Tibial nerve (tissue), 4 donors: ENCODE data around the gene TRABD2A. TPM values are rescaled to one million over a fixed set of nuclear protein-coding genes. Genes with fewer than 3 reads are reported as not detected.

Experiments used
- DNase-seq, 2 donors: peaks; one replicate each; pipeline ENCODE4 v3.0.0-alpha.2; 2019; ENCODE audit warnings: low spot score in 2 of 2
- H3K27ac ChIP-seq, 4 donors: fragments of 200-600 bp; sonication (generic) in 3 of 4; one replicate each; pipeline ENCODE4 v1.5.1; 2017 to 2019; ENCODE audit warnings: mild to moderate bottlenecking in 1 of 4
- H3K27me3 ChIP-seq, 2 donors: fragments of 200-600 bp; sonication (generic) in 1 of 2; one replicate each; pipeline versions ENCODE4 v1.5.1 to v1.6.0; 2017 to 2019
- H3K36me3 ChIP-seq, 3 donors: fragments of 200-600 bp; sonication (generic); one replicate each; pipeline ENCODE4 v1.5.1; 2018 to 2019
- H3K4me1 ChIP-seq, 4 donors: fragments of 200-600 bp; sonication (generic) in 3 of 4; one replicate each; pipeline ENCODE4 v1.5.1; 2017 to 2019
- H3K4me3 ChIP-seq, 4 donors: fragments of 200-600 bp; sonication (generic) in 3 of 4; one replicate each; pipeline ENCODE4 v1.5.1; 2017 to 2019; ENCODE audit warnings: mild to moderate bottlenecking in 1 of 4, moderate library complexity in 1 of 4
- H3K9me3 ChIP-seq, 4 donors: fragments of 200-600 bp; sonication (generic) in 3 of 4; one replicate each; pipeline ENCODE4 v1.5.1; 2017 to 2019
- EP300 ChIP-seq, 2 donors: sonication (generic); formaldehyde crosslinking; IDR thresholded peaks; one replicate each; pipeline ENCODE4 v1.6.1; 2017; ENCODE audit warnings: antibody characterized with exemption in 2 of 2, mild to moderate bottlenecking in 1 of 2
- POLR2A ChIP-seq, 2 donors: fragments of 450-650 bp; IDR thresholded peaks; one replicate each; pipeline ENCODE4 v1.6.1; 2017; ENCODE audit warnings: antibody characterized with exemption in 2 of 2, mild to moderate bottlenecking in 2 of 2, moderate library complexity in 2 of 2
- WGBS, 2 donors: methylation state at CpG; one replicate each; pipeline ENCODE4 v1.1.5; 2018; 5-methylcytosine and 5-hydroxymethylcytosine counted together
- total RNA-seq, 4 donors: library from RNA; depleted of rRNA; stranded (reverse); fragments of >200 nt; gene quantifications; one replicate each; pipeline ENCODE4 v1.1.0, GENCODE V29; 2016
- TF ChIP-seq, protein P1 (sequence below), 5 experiments: fragments of 200-600 bp in 3 of 5; fragments of 450-650 bp in 2 of 5; sonication (generic) in 3 of 5; IDR thresholded peaks; one replicate each; pipeline ENCODE4 v1.5.1; 2016 to 2019; ENCODE audit warnings: antibody characterized with exemption in 5 of 5, mild to moderate bottlenecking in 3 of 5, moderate library complexity in 2 of 5

TRABD2A gene
- total RNA-seq, 4 donors from 2014 or later, result 0.98 to 6.3 (median 1.7) TPM; not detected in 1

DNA sequence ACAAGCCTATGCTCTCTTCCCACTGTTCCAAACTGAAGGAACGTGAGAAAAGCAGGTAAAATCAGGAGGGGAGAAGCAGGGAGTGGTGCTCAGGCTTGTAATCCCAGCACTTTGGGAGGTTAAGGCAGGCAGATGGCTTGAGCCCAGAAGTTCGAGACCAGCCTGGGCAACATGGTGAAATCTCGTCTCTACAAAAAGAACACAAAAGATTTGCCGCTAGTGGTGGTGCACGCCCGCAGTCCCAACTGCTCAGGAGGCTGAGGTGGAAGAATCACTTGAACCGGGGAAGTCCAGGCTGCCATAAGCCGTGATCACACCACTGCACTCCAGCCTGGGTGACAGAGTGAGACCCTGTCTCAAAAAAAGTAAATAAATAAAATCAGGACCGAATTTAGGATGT is 23.3 kb upstream of the TRABD2A start:
- Histone ChIP-seq H3K4me1 (peaks cover 0 to 19% (median 7%) of the 10 kb centered on the region in 4 donors), H3K36me3 (peaks cover 0 to 2% (median 0%) of the 10 kb centered on the region in 3 donors), H3K27me3 (no peaks in the 10 kb centered on the region), H3K4me3 (peak overlapping the region in 3 of 4 donors; percentile 73 to 94 (median 91)), H3K27ac (peak overlapping the region; percentile 96 to 99 (median 98)), H3K9me3 (no peaks in the 10 kb centered on the region)
- no peak for TF ChIP-seq EP300 (IDR thresholded peaks at IDR 0.05)
- no peak for TF ChIP-seq POLR2A (IDR thresholded peaks at IDR 0.05)
- TF ChIP-seq, protein P1, sequence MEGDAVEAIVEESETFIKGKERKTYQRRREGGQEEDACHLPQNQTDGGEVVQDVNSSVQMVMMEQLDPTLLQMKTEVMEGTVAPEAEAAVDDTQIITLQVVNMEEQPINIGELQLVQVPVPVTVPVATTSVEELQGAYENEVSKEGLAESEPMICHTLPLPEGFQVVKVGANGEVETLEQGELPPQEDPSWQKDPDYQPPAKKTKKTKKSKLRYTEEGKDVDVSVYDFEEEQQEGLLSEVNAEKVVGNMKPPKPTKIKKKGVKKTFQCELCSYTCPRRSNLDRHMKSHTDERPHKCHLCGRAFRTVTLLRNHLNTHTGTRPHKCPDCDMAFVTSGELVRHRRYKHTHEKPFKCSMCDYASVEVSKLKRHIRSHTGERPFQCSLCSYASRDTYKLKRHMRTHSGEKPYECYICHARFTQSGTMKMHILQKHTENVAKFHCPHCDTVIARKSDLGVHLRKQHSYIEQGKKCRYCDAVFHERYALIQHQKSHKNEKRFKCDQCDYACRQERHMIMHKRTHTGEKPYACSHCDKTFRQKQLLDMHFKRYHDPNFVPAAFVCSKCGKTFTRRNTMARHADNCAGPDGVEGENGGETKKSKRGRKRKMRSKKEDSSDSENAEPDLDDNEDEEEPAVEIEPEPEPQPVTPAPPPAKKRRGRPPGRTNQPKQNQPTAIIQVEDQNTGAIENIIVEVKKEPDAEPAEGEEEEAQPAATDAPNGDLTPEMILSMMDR (IDR thresholded peaks at IDR 0.05), result no peak
- no peak for DNase-seq
- 81 to 91% methylated on average over 9 of the region's 9 CpGs for WGBS, 2 donors

DNA sequence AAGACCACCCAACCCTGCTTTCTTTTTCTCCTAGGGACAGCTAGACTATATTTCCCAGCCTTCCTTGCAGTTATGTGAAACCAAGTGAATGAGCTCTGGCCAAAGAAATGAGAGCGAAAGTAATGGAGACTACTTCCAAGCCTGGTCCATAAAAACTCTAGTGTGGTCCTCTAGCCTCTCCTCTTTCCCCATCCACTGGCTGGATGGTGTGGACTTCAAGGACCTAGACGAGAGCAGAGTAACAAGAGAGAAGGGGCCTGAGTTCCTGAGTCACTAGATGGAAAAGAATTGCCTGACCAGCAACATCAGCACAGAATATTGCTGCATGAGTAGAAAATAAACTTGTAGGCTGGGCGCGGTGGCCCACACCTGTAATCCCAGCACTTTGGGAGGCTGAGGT is 21.6 kb upstream of the TRABD2A start:
- WGBS, 2 donors, result 94 to 98% methylated on average over 4 of the region's 4 CpGs
- TF ChIP-seq EP300 (IDR thresholded peaks at IDR 0.05) (no peak), POLR2A (IDR thresholded peaks at IDR 0.05) (no peak)
- TF ChIP-seq, protein P1 (IDR thresholded peaks at IDR 0.05), result no peak

DNA sequence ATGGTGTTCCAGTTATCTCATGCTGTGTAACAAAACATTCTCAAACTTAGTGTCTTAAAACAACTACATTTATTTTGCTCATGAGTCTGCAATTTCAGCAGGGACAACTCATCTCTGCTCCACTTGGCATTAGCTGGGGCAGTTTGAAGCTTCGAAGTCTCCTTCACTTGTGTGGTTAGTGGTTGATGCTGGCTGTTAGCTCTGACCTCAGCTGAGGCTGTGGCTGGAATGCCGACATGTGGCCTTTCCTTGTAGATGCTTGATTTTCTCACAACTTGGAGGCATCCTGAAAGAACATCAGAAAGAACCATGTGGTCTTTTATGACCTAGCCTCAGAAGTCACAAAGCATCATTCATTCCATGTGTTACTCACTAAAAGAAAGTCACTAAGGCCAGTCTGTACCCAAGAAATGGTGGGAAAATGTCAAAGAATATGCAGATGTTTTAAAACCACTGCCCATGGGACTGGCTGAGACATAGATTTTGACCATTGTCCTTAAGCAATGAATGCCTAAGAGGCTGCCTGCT is 20.8 kb upstream of the TRABD2A start:
- DNase-seq, result no peak
- Histone ChIP-seq H3K9me3 (no peaks in the 10 kb centered on the region), H3K4me1 (peaks cover 0 to 32% (median 12%) of the 10 kb centered on the region in 4 donors), H3K36me3 (no peaks in the 10 kb centered on the region), H3K27me3 (no peaks in the 10 kb centered on the region), H3K4me3 (no peak overlapping the region), H3K27ac (peak overlapping the region in 2 of 4 donors; percentile 38 to 50)
- TF ChIP-seq POLR2A (IDR thresholded peaks at IDR 0.05) (no peak), EP300 (IDR thresholded peaks at IDR 0.05) (no peak)
- 53 to 54% methylated on average over 2 of the region's 2 CpGs for WGBS, 2 donors

More for the DNA sequence above, 21.6 kb upstream of the TRABD2A start:
- Histone ChIP-seq H3K27ac (peak overlapping the region in 3 of 4 donors; percentile 2 to 38 (median 13)), H3K36me3 (no peaks in the 10 kb centered on the region), H3K9me3 (no peaks in the 10 kb centered on the region), H3K27me3 (no peaks in the 10 kb centered on the region), H3K4me1 (peaks cover 0 to 33% (median 12%) of the 10 kb centered on the region in 4 donors), H3K4me3 (no peak overlapping the region)
- DNase-seq, result no peak

DNA sequence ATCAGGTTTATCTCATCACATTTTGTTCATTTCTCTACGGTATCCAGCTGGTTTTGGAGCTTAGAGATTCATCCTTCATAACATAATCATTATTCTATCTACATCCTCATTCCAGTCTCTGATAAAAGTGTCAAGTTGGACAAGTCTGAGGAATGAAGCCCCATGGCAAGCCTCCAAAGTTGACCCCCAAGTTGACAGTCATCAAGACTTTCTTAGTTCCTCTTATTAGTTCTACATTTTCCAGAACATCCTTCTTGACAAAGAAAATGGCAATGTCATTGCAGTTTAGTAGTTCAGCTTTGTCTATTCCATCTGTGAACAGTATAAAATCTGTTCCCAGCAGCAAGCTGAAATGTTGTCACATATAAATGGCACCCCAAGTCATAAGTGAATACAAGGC is 20.1 kb upstream of the TRABD2A start:
- Histone ChIP-seq H3K27ac (peak overlapping the region in 1 of 4 donors; percentile 50), H3K4me3 (no peak overlapping the region), H3K36me3 (no peaks in the 10 kb centered on the region), H3K9me3 (no peaks in the 10 kb centered on the region), H3K4me1 (peaks cover 0 to 32% (median 12%) of the 10 kb centered on the region in 4 donors), H3K27me3 (no peaks in the 10 kb centered on the region)
- no peak for DNase-seq
- 100% methylated on average over 1 of the region's 1 CpG for WGBS, 2 donors
- no peak for TF ChIP-seq EP300 (IDR thresholded peaks at IDR 0.05)
- TF ChIP-seq POLR2A (IDR thresholded peaks at IDR 0.05), result no peak
- TF ChIP-seq, protein P1 (IDR thresholded peaks at IDR 0.05), result no peak

DNA sequence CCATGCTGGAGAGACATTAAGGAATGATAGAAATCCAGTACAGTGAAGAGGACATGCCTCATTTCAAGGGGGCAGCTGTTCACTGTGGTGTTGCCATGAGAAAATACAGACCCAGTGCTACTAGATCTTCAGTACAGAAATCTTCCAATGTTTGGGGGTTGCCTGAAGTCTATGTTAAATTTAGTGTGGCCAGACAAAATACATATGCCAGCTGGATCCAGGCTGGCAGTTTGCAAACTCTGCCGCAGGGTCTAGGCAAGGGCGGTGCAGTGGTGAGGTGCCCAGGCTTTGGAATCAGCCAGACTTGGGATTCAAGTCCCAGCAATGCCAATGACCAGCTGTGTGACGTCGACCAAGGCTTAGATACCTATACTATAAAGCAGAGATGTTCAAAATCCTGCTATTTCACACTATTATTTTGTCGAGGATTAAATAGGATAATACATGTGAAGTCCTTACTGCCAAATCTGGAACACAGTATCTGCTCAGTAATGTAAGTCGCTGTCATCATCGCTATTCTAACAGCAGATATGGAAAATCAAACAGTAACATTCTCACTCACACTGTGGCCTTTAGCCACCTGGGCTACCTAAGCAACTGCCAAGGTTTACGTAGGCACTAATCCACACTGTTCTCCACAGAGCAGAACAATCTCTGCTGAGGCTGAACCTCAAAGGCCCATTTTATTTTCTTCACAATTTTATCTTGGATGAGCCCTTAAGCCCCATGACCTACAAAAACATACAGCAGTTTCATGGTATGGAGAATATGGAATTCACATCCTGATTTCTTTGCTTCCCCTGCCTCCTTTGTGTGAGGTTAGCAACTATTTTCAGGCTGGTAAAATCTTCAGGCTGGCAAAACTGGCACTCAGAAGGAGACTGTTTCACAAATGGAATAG is 18.7 kb upstream of the TRABD2A start:
- H3K9me3 ChIP-seq, result no peaks in the 10 kb centered on the region
- no peaks in the 10 kb centered on the region for H3K36me3 ChIP-seq
- 93 to 96% methylated on average over 8 of the region's 8 CpGs for WGBS, 2 donors
- H3K27me3 ChIP-seq, result no peaks in the 10 kb centered on the region
- DNase-seq, result no peak
- peak overlapping the region in 2 of 4 donors; percentile 66 to 69 for H3K27ac ChIP-seq
- TF ChIP-seq, protein P1 (IDR thresholded peaks at IDR 0.05), result no peak
- TF ChIP-seq EP300 (IDR thresholded peaks at IDR 0.05), result no peak
- no peak for TF ChIP-seq POLR2A (IDR thresholded peaks at IDR 0.05)
- peaks cover 0 to 42% (median 22%) of the 10 kb centered on the region in 4 donors for H3K4me1 ChIP-seq
- no peak overlapping the region for H3K4me3 ChIP-seq
